Measurements from ENCODE around the gene CUX1.

The CUX1 gene

GRCh38 chr7:101899616-101900015 lies 82.2 kb downstream of the CUX1 start:
- DNase-seq, result no peak

- DNase-seq, result no peak
Observed at GRCh38 chr7:101900103-101900502, 82.7 kb downstream of the CUX1 start.

- DNase-seq, result no peak
Observed at GRCh38 chr7:101901661-101902491, 84.5 kb downstream of the CUX1 start.

GRCh38 chr7:101902680-101903514 lies 85.5 kb downstream of the CUX1 start:
- DNase-seq, result no peak

GRCh38 chr7:101903515-101903868 lies 86.1 kb downstream of the CUX1 start:
- DNase-seq, result no peak

- DNase-seq, result no peak
Observed at GRCh38 chr7:101904019-101904418, 86.6 kb downstream of the CUX1 start.

- DNase-seq, result no peak
Observed at GRCh38 chr7:101905203-101905865, 87.9 kb downstream of the CUX1 start.

GRCh38 chr7:101906291-101907240 lies 89.1 kb downstream of the CUX1 start:
- DNase-seq, result no peak

- no peak for DNase-seq
Observed at GRCh38 chr7:101910991-101911799, 93.8 kb downstream of the CUX1 start.

GRCh38 chr7:101911800-101912715 lies 94.6 kb downstream of the CUX1 start:
- no peak for DNase-seq

GRCh38 chr7:101912716-101913110 lies 95.3 kb downstream of the CUX1 start:
- DNase-seq, result no peak

GRCh38 chr7:101913247-101913721 lies 95.9 kb downstream of the CUX1 start:
- DNase-seq, result no peak

GRCh38 chr7:101913851-101914250 lies 96.4 kb downstream of the CUX1 start:
- DNase-seq, result no peak

- no peak for DNase-seq
Observed at GRCh38 chr7:101915000-101915399, 97.6 kb downstream of the CUX1 start.

- no peak for DNase-seq
Observed at GRCh38 chr7:101916041-101916800, 98.8 kb downstream of the CUX1 start.

- DNase-seq, result no peak
Observed at GRCh38 chr7:101916876-101917275, 99.5 kb downstream of the CUX1 start.

- DNase-seq, result no peak
Observed at GRCh38 chr7:101917566-101917965, 100.1 kb downstream of the CUX1 start.

GRCh38 chr7:101918426-101918825 lies 101.0 kb downstream of the CUX1 start:
- DNase-seq, result no peak

GRCh38 chr7:101919363-101920115 lies 102.1 kb downstream of the CUX1 start:
- no peak for DNase-seq
